ENCODE measurements around the gene DNASE2. TPM values are rescaled to one million over a fixed set of nuclear protein-coding genes. Genes with fewer than 3 reads are reported as not detected.

DNASE2 gene
- total RNA-seq, 1 experiment from 2014 or later: 38.4 TPM

DNA sequence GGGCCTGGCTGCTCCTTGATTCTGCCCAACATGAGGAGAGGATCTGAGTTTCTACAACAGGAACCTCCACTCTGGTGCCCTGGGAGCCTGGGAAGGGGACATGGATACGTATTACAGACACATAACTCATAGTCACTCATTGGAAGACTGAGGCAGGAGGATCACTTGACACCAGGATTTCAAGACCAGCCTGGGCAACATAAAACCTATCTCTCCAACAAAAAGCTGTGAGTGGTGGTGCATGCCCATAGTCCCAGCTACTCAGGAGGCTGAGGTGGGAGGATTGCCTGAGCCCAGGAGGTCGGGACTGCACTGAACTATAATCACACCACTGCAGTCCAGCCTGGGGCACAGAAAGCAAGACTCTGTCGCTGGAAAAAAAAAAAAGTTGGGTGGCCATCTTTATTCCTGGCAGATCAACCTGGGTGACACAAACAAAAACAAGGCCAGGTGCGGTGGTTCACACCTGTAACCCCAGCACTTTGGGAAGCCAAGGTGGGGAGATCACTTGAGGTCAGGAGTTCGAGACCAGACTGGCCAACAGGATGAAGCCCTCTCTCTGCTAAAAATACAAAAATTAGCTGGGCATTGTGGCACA is 6.9 kb upstream of the DNASE2 start:
- Mint-ChIP-seq H3K4me1 (ENCODE audit: low read depth, unreplicated experiment) (peaks cover 23% of the 10 kb centered on the region), H3K4me3 (ENCODE audit: low read depth, unreplicated experiment) (no peak overlapping the region), H3K27me3 (ENCODE audit: unreplicated experiment) (peaks cover 15% of the 10 kb centered on the region), H3K9me3 (ENCODE audit: low read depth, unreplicated experiment) (peaks cover 3% of the 10 kb centered on the region), H3K27ac (ENCODE audit: unreplicated experiment) (no peak overlapping the region), H3K36me3 (ENCODE audit: insufficient read depth, unreplicated experiment) (peaks cover 27% of the 10 kb centered on the region)
- no peak for DNase-seq
- CTCF ChIA-PET: no interaction called here
- TF ChIP-seq, protein P1, sequence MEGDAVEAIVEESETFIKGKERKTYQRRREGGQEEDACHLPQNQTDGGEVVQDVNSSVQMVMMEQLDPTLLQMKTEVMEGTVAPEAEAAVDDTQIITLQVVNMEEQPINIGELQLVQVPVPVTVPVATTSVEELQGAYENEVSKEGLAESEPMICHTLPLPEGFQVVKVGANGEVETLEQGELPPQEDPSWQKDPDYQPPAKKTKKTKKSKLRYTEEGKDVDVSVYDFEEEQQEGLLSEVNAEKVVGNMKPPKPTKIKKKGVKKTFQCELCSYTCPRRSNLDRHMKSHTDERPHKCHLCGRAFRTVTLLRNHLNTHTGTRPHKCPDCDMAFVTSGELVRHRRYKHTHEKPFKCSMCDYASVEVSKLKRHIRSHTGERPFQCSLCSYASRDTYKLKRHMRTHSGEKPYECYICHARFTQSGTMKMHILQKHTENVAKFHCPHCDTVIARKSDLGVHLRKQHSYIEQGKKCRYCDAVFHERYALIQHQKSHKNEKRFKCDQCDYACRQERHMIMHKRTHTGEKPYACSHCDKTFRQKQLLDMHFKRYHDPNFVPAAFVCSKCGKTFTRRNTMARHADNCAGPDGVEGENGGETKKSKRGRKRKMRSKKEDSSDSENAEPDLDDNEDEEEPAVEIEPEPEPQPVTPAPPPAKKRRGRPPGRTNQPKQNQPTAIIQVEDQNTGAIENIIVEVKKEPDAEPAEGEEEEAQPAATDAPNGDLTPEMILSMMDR (IDR thresholded peaks at IDR 0.05; ENCODE audit: unreplicated experiment): no peak
- BruUV-seq (replicated peaks): no TSS peak
- intact Hi-C loops (cut with micrococcal nuclease; ENCODE audit: unreplicated experiment): no loop called here

DNA sequence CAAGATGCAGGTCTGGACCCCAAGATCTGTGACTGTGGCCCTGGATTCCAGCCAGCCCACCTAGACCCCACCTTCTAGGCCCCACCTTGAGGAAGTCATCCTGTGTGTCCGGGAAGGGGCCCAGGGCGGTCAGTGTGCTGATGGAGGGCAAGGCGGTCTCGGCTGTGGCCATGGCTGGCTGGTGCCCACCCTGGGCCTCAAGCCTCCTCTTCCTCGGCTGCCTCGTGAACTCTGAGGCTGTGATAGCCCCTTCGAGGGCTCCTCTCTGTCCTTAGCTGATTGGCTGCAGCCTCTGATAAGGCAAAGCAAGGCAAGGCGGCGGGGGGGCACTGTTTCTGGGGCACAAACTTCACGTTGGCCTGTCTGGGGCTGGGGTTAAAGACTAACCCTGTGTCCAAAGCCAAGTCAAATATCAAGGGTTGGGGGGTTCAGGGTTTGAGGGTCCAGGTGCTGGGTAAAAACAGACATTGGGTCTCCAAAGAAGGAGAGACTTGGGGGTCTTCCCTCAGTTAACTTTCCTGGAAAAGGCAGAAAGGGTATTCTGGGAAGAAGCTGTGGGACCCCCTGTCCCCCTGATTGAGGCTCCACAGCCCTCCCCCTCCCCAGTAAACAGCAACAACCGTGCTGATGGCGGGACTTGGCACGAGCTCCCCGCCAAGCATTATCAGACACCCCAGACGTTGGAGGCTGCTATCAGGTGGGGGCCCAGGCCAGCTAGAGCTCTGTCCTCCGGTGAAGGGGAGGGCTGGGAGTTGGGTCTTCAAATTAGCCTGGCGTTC is 5.9 kb upstream of the DNASE2 start, which contains the start of gene KLF1:
KLF1 (minus strand) TSS at position 233 of the 779 bp plus-strand sequence; CDS start at position 172, 61 bp downstream.
- peaks cover 15% of the 10 kb centered on the region for H3K27me3 Mint-ChIP-seq (ENCODE audit: unreplicated experiment)
- H3K36me3 Mint-ChIP-seq (ENCODE audit: insufficient read depth, unreplicated experiment): peaks cover 26% of the 10 kb centered on the region
- H3K4me3 Mint-ChIP-seq (ENCODE audit: low read depth, unreplicated experiment): no peak within 1 kb of the TSS
- no TSS peak for BruUV-seq (replicated peaks)
- H3K4me1 Mint-ChIP-seq (ENCODE audit: low read depth, unreplicated experiment): peaks cover 19% of the 10 kb centered on the region
- H3K27ac Mint-ChIP-seq (ENCODE audit: unreplicated experiment): no peak within 1 kb of the TSS
- TF ChIP-seq, protein P1 (IDR thresholded peaks at IDR 0.05; ENCODE audit: unreplicated experiment): no peak
- intact Hi-C loops (cut with micrococcal nuclease; ENCODE audit: unreplicated experiment): no loop called here
- no peak for DNase-seq
- peaks cover 3% of the 10 kb centered on the region for H3K9me3 Mint-ChIP-seq (ENCODE audit: low read depth, unreplicated experiment)
- CTCF ChIA-PET: no interaction called here

DNA sequence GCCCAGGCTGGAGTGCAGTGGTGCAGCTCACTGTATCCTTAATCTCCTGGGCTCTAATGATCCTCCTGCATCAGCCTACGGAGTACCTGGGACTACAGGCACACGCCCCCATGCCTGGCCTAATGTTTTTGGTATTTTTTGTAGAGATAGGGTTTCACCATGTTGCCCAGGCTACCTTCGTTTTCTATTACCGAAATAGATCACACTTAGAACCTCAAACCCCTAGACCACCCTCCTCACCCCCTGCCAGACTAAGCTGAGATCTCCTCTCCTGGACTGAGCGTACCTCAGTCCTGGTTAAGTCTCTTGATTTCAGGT is 5.4 kb upstream of the DNASE2 start:
- Mint-ChIP-seq H3K27me3 (ENCODE audit: unreplicated experiment) (peaks cover 15% of the 10 kb centered on the region), H3K27ac (ENCODE audit: unreplicated experiment) (no peak overlapping the region), H3K36me3 (ENCODE audit: insufficient read depth, unreplicated experiment) (peaks cover 26% of the 10 kb centered on the region), H3K4me1 (ENCODE audit: low read depth, unreplicated experiment) (peaks cover 15% of the 10 kb centered on the region), H3K9me3 (ENCODE audit: low read depth, unreplicated experiment) (peaks cover 3% of the 10 kb centered on the region), H3K4me3 (ENCODE audit: low read depth, unreplicated experiment) (no peak overlapping the region)
- DNase-seq: no peak
- CTCF ChIA-PET: interaction anchor here (0.5 to 0.6 kb wide), 2 partner anchors 51 to 1496 kb away, joined by 3 to 5 read pairs; no protein-coding TSS in a partner anchor
- intact Hi-C loops (cut with micrococcal nuclease; ENCODE audit: unreplicated experiment): no loop called here
- TF ChIP-seq, protein P1 (IDR thresholded peaks at IDR 0.05; ENCODE audit: unreplicated experiment): no peak
- no TSS peak for BruUV-seq (replicated peaks)

DNA sequence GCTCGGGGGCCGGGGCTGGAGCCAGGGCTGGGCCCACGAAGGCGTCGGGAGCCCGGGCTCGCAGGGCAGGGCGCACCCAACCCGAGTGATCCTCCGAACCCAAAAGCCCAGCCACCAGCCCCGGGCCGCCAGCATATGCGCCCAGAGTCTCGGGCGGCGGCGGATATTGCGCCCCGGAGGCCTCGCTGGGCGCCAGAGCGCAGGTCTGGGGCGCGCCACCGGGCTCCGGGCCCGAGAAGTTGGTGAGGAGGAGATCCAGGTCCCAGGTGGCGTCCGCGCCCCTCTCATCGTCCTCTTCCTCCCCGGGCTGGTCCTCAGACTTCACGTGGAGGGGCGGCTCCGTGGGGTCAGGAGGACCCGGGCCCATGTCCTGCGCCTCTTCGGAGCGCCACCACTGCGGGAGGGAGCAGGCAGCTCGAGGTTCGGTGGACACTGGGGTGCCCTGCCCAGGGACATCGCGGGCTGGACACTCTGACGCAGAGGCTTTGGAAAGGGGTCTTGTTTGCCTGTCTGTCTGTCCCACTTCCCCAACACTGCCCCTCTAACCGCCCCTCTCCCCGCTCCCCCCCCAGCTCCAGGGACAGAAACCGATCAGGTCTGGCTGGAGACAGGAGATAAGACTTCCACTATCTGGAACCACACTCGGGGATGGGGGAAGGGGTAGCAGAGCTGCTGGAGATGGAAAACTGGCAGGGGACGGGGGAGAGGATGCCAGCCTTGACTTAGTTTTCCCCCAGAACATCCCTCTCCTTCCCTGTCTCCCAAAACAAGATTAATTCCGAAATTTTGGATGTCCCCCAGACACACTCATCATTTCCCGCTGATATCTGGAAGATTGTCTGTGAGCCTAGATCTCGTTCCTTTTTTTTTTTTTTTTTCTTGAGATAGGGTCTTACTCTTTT is 4.8 kb upstream of the DNASE2 start:
- Mint-ChIP-seq H3K36me3 (ENCODE audit: insufficient read depth, unreplicated experiment) (peaks cover 26% of the 10 kb centered on the region), H3K27me3 (ENCODE audit: unreplicated experiment) (peaks cover 15% of the 10 kb centered on the region), H3K4me3 (ENCODE audit: low read depth, unreplicated experiment) (peak overlapping the region; percentile 76), H3K9me3 (ENCODE audit: low read depth, unreplicated experiment) (peaks cover 3% of the 10 kb centered on the region), H3K4me1 (ENCODE audit: low read depth, unreplicated experiment) (peaks cover 15% of the 10 kb centered on the region), H3K27ac (ENCODE audit: unreplicated experiment) (no peak overlapping the region)
- intact Hi-C loops (cut with micrococcal nuclease; ENCODE audit: unreplicated experiment): no loop called here
- TF ChIP-seq, protein P1 (IDR thresholded peaks at IDR 0.05; ENCODE audit: unreplicated experiment): no peak
- no peak for DNase-seq
- CTCF ChIA-PET: interaction anchor here (0.5 to 2.0 kb wide), 6 partner anchors 13 to 1495 kb away, joined by 3 to 9 read pairs (median 4); partner anchors contain the start of gene SYCE2
- BruUV-seq (replicated peaks): no TSS peak
